ENCODE measurements around the gene ESYT1.

ESYT1 gene

DNA sequence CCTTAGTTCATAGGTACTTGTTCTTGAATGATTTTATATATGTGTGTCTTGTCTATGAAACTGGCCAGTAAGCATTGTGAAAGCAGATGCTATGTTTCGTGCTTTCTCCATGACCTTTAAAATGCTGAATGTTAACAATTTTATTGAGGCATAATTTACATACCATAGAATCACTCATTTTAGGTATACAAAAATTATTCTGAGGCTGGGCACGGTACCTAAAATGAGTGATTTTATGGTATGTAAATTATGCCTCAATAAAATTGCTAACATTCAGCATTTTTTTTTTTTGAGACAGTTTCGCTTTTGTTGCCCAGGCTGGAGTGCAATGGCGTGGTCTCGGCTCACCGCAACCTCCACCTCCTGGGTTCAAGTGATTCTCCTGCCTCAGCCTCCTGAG lies 6.8 kb downstream of the ESYT1 start:
- ChIA-PET CTCF (interaction anchor here (0.9 to 1.7 kb wide), 2 partner anchors 15 kb away, joined by 3 to 9 read pairs; no protein-coding TSS in a partner anchor), POLR2A (no interaction called here)
- DNase-seq (ENCODE audit: low read depth, low spot score) = no peak
- no peak overlapping the region for H3K4me3 ChIP-seq (ENCODE audit: low read depth, low read length)
- TF ChIP-seq, protein P1, sequence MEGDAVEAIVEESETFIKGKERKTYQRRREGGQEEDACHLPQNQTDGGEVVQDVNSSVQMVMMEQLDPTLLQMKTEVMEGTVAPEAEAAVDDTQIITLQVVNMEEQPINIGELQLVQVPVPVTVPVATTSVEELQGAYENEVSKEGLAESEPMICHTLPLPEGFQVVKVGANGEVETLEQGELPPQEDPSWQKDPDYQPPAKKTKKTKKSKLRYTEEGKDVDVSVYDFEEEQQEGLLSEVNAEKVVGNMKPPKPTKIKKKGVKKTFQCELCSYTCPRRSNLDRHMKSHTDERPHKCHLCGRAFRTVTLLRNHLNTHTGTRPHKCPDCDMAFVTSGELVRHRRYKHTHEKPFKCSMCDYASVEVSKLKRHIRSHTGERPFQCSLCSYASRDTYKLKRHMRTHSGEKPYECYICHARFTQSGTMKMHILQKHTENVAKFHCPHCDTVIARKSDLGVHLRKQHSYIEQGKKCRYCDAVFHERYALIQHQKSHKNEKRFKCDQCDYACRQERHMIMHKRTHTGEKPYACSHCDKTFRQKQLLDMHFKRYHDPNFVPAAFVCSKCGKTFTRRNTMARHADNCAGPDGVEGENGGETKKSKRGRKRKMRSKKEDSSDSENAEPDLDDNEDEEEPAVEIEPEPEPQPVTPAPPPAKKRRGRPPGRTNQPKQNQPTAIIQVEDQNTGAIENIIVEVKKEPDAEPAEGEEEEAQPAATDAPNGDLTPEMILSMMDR (IDR thresholded peaks at IDR 0.05; ENCODE audit: insufficient read depth, low read length, missing control alignments) = no peak

DNA sequence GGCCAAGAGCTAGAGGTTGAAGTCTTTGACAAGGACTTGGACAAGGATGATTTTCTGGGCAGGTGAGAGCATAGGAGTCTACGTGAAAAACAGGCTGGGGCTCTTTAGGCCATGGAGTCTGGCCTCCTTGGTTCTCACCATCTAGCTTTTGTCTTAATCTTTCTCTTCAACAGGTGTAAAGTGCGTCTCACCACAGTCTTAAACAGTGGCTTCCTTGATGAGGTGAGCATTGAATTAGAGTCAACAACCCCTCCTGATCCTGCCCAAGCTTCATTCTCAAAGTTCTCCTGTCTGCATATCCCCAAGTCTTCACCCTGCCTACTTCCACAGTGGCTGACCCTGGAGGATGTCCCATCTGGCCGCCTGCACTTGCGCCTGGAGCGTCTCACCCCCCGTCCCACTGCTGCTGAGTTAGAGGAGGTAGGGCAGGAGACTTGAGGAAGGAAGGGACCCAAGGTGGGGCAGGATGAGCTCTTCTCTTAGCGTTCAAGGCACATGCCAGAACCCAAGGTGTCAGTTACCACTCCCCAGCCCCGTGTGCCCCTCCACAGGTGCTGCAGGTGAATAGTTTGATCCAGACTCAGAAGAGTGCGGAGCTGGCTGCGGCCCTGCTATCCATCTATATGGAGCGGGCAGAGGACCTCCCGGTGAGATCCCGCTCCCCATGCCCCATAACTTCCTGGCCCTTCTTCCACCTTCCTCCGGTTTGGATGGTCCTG lies 9.9 kb downstream of the ESYT1 start:
- CTCF ChIA-PET = interaction anchor here (0.9 to 2.4 kb wide), 5 partner anchors 9 to 163 kb away, joined by 3 to 11 read pairs (median 7); partner anchors contain the start of genes ANKRD52, ESYT1 and SMARCC2

DNA sequence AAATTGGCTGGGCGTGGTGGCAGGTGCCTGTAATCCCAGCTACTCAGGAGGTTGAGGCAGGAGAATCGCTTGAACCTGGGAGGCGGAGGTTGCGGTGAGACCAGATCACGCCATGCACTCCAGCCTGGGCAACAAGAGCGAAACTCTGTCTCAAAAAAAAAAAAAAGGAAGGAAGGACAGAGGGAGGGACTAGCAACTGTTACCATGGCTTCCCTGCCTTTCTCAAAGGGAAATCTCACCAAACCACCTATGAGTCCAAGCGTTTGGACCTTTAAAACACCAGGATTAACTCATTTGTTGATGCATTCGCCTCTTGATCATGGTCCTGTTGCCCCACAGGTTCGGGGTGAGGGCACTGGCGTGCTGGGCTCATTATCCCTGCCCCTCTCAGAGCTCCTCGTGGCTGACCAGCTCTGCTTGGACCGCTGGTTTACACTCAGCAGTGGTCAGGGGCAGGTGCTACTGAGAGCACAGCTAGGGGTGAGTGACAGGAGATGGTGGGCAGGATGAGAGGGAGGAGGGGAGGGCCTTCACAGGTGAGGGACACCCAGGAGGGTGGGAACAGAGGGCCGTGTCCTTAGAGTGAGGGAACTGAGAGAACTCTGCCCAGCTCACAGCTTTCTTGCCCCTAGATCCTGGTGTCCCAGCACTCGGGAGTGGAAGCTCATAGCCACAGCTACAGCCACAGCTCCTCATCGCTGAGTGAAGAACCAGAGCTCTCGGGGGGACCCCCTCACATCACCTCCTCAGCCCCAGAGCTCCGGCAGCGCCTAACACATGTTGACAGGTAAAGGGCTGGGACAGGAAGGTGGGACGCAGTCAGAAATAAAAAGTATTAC lies 14.1 kb downstream of the ESYT1 start:
- H3K4me3 ChIP-seq (ENCODE audit: low read depth, low read length) = no peak overlapping the region
- DNase-seq (ENCODE audit: low read depth, low spot score) = no peak
- TF ChIP-seq, protein P1 (IDR thresholded peaks at IDR 0.05; ENCODE audit: insufficient read depth, low read length, missing control alignments) = no peak
- ChIA-PET POLR2A (interaction anchor here (2.7 kb wide), 1 partner anchor 14 kb away, joined by 7 read pairs; the partner anchor contains the start of gene ESYT1), CTCF (interaction anchor here (1.4 to 2.9 kb wide), 3 partner anchors 13 to 47 kb away, joined by 3 to 10 read pairs (median 7); partner anchors contain the start of genes SMARCC2 and ZC3H10)

More for the DNA sequence above, 9.9 kb downstream of the ESYT1 start:
- no peak for DNase-seq (ENCODE audit: low read depth, low spot score)
- TF ChIP-seq, protein P1 (IDR thresholded peaks at IDR 0.05; ENCODE audit: insufficient read depth, low read length, missing control alignments) = no peak
- POLR2A ChIA-PET = interaction anchor here (2.0 kb wide), 1 partner anchor 10 kb away, joined by 6 read pairs; the partner anchor contains the start of gene ESYT1
- H3K4me3 ChIP-seq (ENCODE audit: low read depth, low read length) = no peak overlapping the region

DNA sequence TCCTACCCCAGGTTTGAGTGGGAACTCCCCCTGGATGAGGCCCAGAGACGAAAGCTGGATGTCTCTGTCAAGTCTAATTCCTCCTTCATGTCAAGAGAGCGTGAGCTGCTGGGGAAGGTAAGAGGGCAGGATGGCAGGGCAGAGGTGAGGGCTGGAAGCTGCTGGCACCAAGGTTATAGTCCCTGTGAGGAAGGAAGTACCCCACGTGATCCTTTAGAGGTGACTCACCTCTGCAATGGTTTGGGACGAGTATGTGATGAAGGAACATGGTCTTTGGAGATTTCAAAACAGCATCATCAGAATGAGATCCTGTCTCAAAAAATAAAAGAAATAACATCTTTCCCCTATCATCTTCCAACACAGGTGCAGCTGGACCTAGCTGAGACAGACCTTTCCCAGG lies 15.2 kb downstream of the ESYT1 start:
- ChIA-PET CTCF (interaction anchor here (1.2 to 2.9 kb wide), 4 partner anchors 12 to 46 kb away, joined by 3 to 10 read pairs (median 6); partner anchors contain the start of genes ESYT1, SMARCC2 and ZC3H10), POLR2A (interaction anchor here (1.1 kb wide), 2 partner anchors 10 to 20 kb away, joined by 3 to 4 read pairs; no protein-coding TSS in a partner anchor)
- no peak overlapping the region for H3K4me3 ChIP-seq (ENCODE audit: low read depth, low read length)
- no peak for DNase-seq (ENCODE audit: low read depth, low spot score)
- TF ChIP-seq, protein P1 (IDR thresholded peaks at IDR 0.05; ENCODE audit: insufficient read depth, low read length, missing control alignments) = no peak

DNA sequence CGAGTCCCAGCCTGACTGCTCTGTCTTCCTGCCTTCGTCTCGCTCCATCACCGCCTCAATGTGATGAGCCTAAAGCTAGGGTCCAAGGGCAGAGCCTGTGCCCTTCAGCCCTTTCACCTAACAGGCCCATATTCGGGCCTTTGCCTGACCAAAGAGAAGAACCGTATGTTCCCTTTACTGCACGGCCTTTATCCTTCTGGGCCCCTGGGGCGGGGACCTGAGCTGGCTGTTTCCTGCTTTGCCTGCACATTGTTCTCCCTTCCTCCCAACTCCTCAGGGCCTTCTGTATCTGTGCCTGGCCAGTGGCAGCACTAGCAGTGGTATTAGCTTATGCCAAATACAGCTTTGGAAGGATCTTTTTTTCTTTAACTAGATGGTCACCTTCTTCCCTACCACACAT lies 15.8 kb downstream of the ESYT1 start:
- H3K4me3 ChIP-seq (ENCODE audit: low read depth, low read length) = no peak overlapping the region
- ChIA-PET CTCF (interaction anchor here (0.9 to 2.2 kb wide), 5 partner anchors 11 to 46 kb away, joined by 3 to 7 read pairs (median 3); partner anchors contain the start of genes ESYT1 and SMARCC2), POLR2A (interaction anchor here (1.1 to 1.6 kb wide), 3 partner anchors 10 to 26 kb away, joined by 3 to 4 read pairs (median 3); partner anchors contain the start of gene ZC3H10)

More for the DNA sequence above, 15.8 kb downstream of the ESYT1 start:
- no peak for DNase-seq (ENCODE audit: low read depth, low spot score)
- TF ChIP-seq, protein P1 (IDR thresholded peaks at IDR 0.05; ENCODE audit: insufficient read depth, low read length, missing control alignments) = no peak
